IMR-90 (cell line): ENCODE data around the gene RPS15A. TPM values are rescaled to one million over a fixed set of nuclear protein-coding genes. Genes with fewer than 3 reads are reported as not detected.

Source experiments
- ATAC-seq: fragments of 200-7000 bp; cut with Tn5 transposase; 2 replicates; pipeline ENCODE4 v1.9.1; 2020; ENCODE audit warnings: low read depth, mild to moderate bottlenecking, moderate library complexity
- BruUV-seq: library from RNA; stranded (reverse); fragments of 400-500 nt; replicated peaks from 2 replicates; lab custom pipeline; 2021; lab: Mats Ljungman, UMichigan
- CTCF ChIA-PET: fragments of 300-600 bp; formaldehyde crosslinking; extraction: SDS; loops from one replicate; lab custom pipeline; 2021; ENCODE audit warnings: antibody characterized with exemption; lab: Yijun Ruan, JAX
- POLR2A ChIA-PET: fragments of 300-600 bp; sonication (Branson Sonifier 250); formaldehyde crosslinking; loops from one replicate; lab custom pipeline; 2022; ENCODE audit warnings: antibody characterized with exemption; ENCODE audit not compliant: unreplicated experiment; lab: Charles Lee
- DNase-seq: peaks from one replicate; pipeline ENCODE4 v3.0.0; 2013
- H2AFZ ChIP-seq: replicated peaks from 2 replicates; pipeline ENCODE3; 2013; ENCODE audit warnings: low read length, mild to moderate bottlenecking; ENCODE audit not compliant: poor library complexity
- H2AK5ac ChIP-seq: 2 replicates; pipeline ENCODE4 v1.6.1; 2013; ENCODE audit warnings: low read depth, low read length, inconsistent platforms
- H2AK9ac ChIP-seq: replicated peaks from 2 replicates; pipeline ENCODE3; 2013; ENCODE audit warnings: mild to moderate bottlenecking, low read depth, low read length, moderate library complexity; ENCODE audit not compliant: poor library complexity
- H2BK120ac ChIP-seq: 2 replicates; pipeline ENCODE4 v1.6.1; 2013; ENCODE audit warnings: low read depth, low read length, inconsistent platforms
- H2BK15ac ChIP-seq: 3 replicates; pipeline ENCODE4 v1.6.1; 2013; ENCODE audit warnings: low read depth, low read length, inconsistent platforms
- H2BK20ac ChIP-seq: 2 replicates; pipeline ENCODE4 v1.6.1; 2013; ENCODE audit warnings: low read depth, mild to moderate bottlenecking, inconsistent platforms, low read length, moderate library complexity
- H2BK5ac ChIP-seq: 2 replicates; pipeline ENCODE4 v1.6.1; 2013; ENCODE audit warnings: mild to moderate bottlenecking, low read depth, low read length, inconsistent platforms; ENCODE audit not compliant: poor library complexity, severe bottlenecking
- H3K14ac ChIP-seq: replicated peaks from 2 replicates; pipeline ENCODE4 v1.6.1; 2013; ENCODE audit warnings: low read depth, low read length, inconsistent platforms
- H3K18ac ChIP-seq: 2 replicates; pipeline ENCODE4 v1.6.1; 2013; ENCODE audit warnings: low read depth, low read length, control low read depth
- H3K23ac ChIP-seq: 2 replicates; pipeline ENCODE4 v1.6.1; 2013; ENCODE audit warnings: low read depth, low read length, inconsistent platforms
- H3K27ac ChIP-seq: 2 replicates; pipeline ENCODE4 v1.5.1; 2013; ENCODE audit warnings: mild to moderate bottlenecking, control low read depth, low read length; ENCODE audit not compliant: insufficient read depth
- H3K27me3 ChIP-seq: 2 replicates; pipeline ENCODE4 v1.6.1; 2013; ENCODE audit warnings: low read length; ENCODE audit not compliant: control insufficient read depth, insufficient read depth
- H3K36me3 ChIP-seq: 2 replicates; pipeline ENCODE4 v1.6.1; 2013; ENCODE audit warnings: low read length, mixed read lengths; ENCODE audit not compliant: control insufficient read depth, insufficient read depth
- H3K4ac ChIP-seq: 2 replicates; pipeline ENCODE4 v1.6.1; 2013; ENCODE audit warnings: low read depth, low read length, inconsistent platforms
- H3K4me1 ChIP-seq: 2 replicates; pipeline ENCODE4 v1.6.1; 2013; ENCODE audit warnings: low read length, mixed read lengths; ENCODE audit not compliant: control insufficient read depth, insufficient read depth
- H3K4me2 ChIP-seq: 2 replicates; pipeline ENCODE4 v1.6.1; 2013; ENCODE audit warnings: low read depth, mild to moderate bottlenecking, control low read depth, low read length, moderate library complexity
- H3K4me3 ChIP-seq: 2 replicates; pipeline ENCODE4 v1.5.1; 2013; ENCODE audit warnings: low read depth, mild to moderate bottlenecking, control low read depth, low read length, moderate library complexity; ENCODE audit not compliant: insufficient read depth
- H3K56ac ChIP-seq: 2 replicates; pipeline ENCODE4 v1.6.1; 2013; ENCODE audit warnings: low read length, inconsistent platforms; ENCODE audit not compliant: insufficient read depth; ENCODE audit errors: extremely low read depth
- H3K79me1 ChIP-seq, 2 experiments: 2 replicates each; pipeline ENCODE4 v1.6.1; 2013; ENCODE audit warnings: low read length in 2 of 2, inconsistent platforms in 1 of 2, low read depth in 1 of 2
- H3K9ac ChIP-seq: 2 replicates; pipeline ENCODE4 v1.6.1; 2013; ENCODE audit warnings: low read depth, low read length, control low read depth
- H3K9me1 ChIP-seq: 2 replicates; pipeline ENCODE4 v1.6.1; 2013; ENCODE audit warnings: low read length, inconsistent platforms; ENCODE audit not compliant: insufficient read depth
- H3K9me3 ChIP-seq: 2 replicates; pipeline ENCODE4 v1.6.1; 2013; ENCODE audit warnings: low read length; ENCODE audit not compliant: control insufficient read depth, insufficient read depth
- H4K20me1 ChIP-seq: 2 replicates; pipeline ENCODE4 v1.6.1; 2013; ENCODE audit warnings: low read length, inconsistent platforms; ENCODE audit not compliant: insufficient read depth
- H4K5ac ChIP-seq: 2 replicates; pipeline ENCODE4 v1.6.1; 2013; ENCODE audit warnings: mild to moderate bottlenecking, low read depth, low read length, control low read depth
- H4K8ac ChIP-seq, 2 experiments: 2 replicates each; pipeline ENCODE4 v1.6.1; 2013; ENCODE audit warnings: low read depth in 2 of 2, low read length in 2 of 2, control low read depth in 1 of 2, inconsistent platforms in 1 of 2
- H4K91ac ChIP-seq: 2 replicates; pipeline ENCODE4 v1.6.1; 2013; ENCODE audit warnings: low read depth, low read length, inconsistent platforms; ENCODE audit not compliant: insufficient read depth
- FOS ChIP-seq: fragments of 150-350 bp; IDR thresholded peaks from 2 replicates; pipeline ENCODE4 v1.6.1; 2016; ENCODE audit warnings: low read depth, low read length
- MAZ ChIP-seq: IDR thresholded peaks from 2 replicates; pipeline ENCODE4 v1.6.1; 2012; ENCODE audit warnings: low read depth, mild to moderate bottlenecking, low read length, improper control_type of control experiment, moderate library complexity, borderline replicate concordance
- POLR2A ChIP-seq: IDR thresholded peaks from 2 replicates; pipeline ENCODE4 v1.6.1; 2012; ENCODE audit warnings: mild to moderate bottlenecking, low read depth, low read length
- RAD21 ChIP-seq: IDR thresholded peaks from 2 replicates; pipeline ENCODE4 v1.6.1; 2012; ENCODE audit warnings: low read length, improper control_type of control experiment
- RCOR1 ChIP-seq: IDR thresholded peaks from 2 replicates; pipeline ENCODE4 v1.6.1; 2012; ENCODE audit warnings: mild to moderate bottlenecking, low read length, improper control_type of control experiment; ENCODE audit not compliant: insufficient replicate concordance
- RFX5 ChIP-seq: IDR thresholded peaks from 2 replicates; pipeline ENCODE4 v1.8.0; 2012; ENCODE audit warnings: low read depth, mild to moderate bottlenecking, low read length, moderate library complexity
- WGBS, 2 experiments: methylation state at CpG; one replicate each; pipeline versions ENCODE4 v1.1.5 to v1.1.7; 2013; ENCODE audit warnings: missing lambda C conversion rate in 2 of 2; ENCODE audit not compliant: insufficient read length in 1 of 2; ENCODE audit errors: extremely low coverage in 2 of 2; 5-methylcytosine and 5-hydroxymethylcytosine counted together
- dilution Hi-C: fragments of 300-500 bp; cut with HindIII; formaldehyde crosslinking; loops from one replicate; pipeline ENCODE4 v1.14.3; 2018; ENCODE audit warnings: low sequenced_read_pairs; ENCODE audit not compliant: unreplicated experiment
- in situ Hi-C: fragments of 300-500 bp; cut with MboI; formaldehyde crosslinking; loops from 3 replicates; pipeline ENCODE4 v1.14.3; 2019; ENCODE audit warnings: low sequenced_read_pairs, inconsistent platforms, mixed read lengths
- intact Hi-C: fragments of 100-400 bp; cut with micrococcal nuclease; formaldehyde crosslinking; loops from 2 replicates; pipeline ENCODE4 v1.10.0; 2022
- polyA plus RNA-seq, 3 experiments: library from polyadenylated mRNA; depleted of rRNA; stranded (reverse); fragments of >200 nt; gene quantifications; 2 replicates each; pipeline ENCODE4 v1.2.3, GENCODE V29; 2012; ENCODE audit warnings: low replicate concordance in 1 of 3
- total RNA-seq: library from RNA; depleted of rRNA; stranded (reverse); fragments of >200 nt; gene quantifications from 2 replicates; pipeline ENCODE4 v1.2.3, GENCODE V29; 2012
- TF ChIP-seq, protein P1 (sequence below): fragments of 150-350 bp; IDR thresholded peaks from 2 replicates; pipeline ENCODE4 v1.6.1; 2017; ENCODE audit warnings: mild to moderate bottlenecking, antibody characterized with exemption, low read length, low read depth
- TF ChIP-seq, protein P2 (sequence below): conservative IDR thresholded peaks from 2 replicates; pipeline ENCODE4 v1.5.1; 2012; ENCODE audit warnings: mild to moderate bottlenecking, low read depth, low read length, improper control_type of control experiment
- TF ChIP-seq, protein P3 (sequence below): fragments of 150-350 bp; IDR thresholded peaks from 2 replicates; pipeline ENCODE4 v1.6.1; 2016; ENCODE audit warnings: low read depth, mild to moderate bottlenecking, low read length, moderate library complexity, borderline replicate concordance

The RPS15A gene
- total and polyA plus RNA-seq, 2 of the 4 experiments (the other 2 are of a cell fraction) = 4,588 to 4,619 TPM

DNA sequence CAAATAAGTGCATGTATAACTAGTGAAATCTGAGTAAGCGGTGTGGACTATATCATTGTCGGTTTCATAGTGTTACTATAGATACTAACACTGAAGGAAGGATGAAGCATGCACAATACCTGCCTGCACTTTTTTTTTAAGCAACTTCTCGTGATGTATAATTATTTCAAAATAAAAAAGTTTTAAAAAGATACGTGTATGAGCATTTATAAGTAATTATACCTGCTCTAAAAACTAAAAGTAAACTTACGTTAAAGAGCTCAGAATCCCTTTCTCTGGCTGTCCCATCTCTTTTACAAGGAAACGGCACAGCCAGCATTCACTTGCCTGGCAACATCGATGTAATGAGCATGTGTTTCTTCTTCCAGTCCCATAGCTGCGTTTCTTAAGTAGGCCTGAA lies 42.5 kb upstream of the RPS15A start:
- no peak for ATAC-seq
- no peak for TF ChIP-seq RAD21
- TF ChIP-seq, protein P1, sequence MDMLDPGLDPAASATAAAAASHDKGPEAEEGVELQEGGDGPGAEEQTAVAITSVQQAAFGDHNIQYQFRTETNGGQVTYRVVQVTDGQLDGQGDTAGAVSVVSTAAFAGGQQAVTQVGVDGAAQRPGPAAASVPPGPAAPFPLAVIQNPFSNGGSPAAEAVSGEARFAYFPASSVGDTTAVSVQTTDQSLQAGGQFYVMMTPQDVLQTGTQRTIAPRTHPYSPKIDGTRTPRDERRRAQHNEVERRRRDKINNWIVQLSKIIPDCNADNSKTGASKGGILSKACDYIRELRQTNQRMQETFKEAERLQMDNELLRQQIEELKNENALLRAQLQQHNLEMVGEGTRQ = no peak
- no peak for TF ChIP-seq POLR2A
- TF ChIP-seq FOS = no peak
- TF ChIP-seq, protein P2, sequence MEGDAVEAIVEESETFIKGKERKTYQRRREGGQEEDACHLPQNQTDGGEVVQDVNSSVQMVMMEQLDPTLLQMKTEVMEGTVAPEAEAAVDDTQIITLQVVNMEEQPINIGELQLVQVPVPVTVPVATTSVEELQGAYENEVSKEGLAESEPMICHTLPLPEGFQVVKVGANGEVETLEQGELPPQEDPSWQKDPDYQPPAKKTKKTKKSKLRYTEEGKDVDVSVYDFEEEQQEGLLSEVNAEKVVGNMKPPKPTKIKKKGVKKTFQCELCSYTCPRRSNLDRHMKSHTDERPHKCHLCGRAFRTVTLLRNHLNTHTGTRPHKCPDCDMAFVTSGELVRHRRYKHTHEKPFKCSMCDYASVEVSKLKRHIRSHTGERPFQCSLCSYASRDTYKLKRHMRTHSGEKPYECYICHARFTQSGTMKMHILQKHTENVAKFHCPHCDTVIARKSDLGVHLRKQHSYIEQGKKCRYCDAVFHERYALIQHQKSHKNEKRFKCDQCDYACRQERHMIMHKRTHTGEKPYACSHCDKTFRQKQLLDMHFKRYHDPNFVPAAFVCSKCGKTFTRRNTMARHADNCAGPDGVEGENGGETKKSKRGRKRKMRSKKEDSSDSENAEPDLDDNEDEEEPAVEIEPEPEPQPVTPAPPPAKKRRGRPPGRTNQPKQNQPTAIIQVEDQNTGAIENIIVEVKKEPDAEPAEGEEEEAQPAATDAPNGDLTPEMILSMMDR = no peak
- TF ChIP-seq RCOR1 = no peak
- no peak for TF ChIP-seq MAZ
- no peak for TF ChIP-seq RFX5
- TF ChIP-seq, protein P3, sequence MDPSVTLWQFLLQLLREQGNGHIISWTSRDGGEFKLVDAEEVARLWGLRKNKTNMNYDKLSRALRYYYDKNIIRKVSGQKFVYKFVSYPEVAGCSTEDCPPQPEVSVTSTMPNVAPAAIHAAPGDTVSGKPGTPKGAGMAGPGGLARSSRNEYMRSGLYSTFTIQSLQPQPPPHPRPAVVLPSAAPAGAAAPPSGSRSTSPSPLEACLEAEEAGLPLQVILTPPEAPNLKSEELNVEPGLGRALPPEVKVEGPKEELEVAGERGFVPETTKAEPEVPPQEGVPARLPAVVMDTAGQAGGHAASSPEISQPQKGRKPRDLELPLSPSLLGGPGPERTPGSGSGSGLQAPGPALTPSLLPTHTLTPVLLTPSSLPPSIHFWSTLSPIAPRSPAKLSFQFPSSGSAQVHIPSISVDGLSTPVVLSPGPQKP = no peak
- H2AFZ ChIP-seq = no peak overlapping the region
- BruUV-seq = no TSS peak
- H3K79me1 ChIP-seq = peaks cover 0 to 5% of the 10 kb centered on the region in 2 experiments; a peak in 2 of 4 replicates
- no peak overlapping the region for H3K27ac ChIP-seq
- dilution Hi-C loops = no loop called here
- H3K14ac ChIP-seq = no peak overlapping the region
- DNase-seq = no peak
- H3K9me3 ChIP-seq = no peaks in the 10 kb centered on the region
- H2BK15ac ChIP-seq = no peak overlapping the region
- 89% methylated on average over 3 of the region's 8 CpGs; no CpG with 5 or more reads in 1 of the 2 experiments for WGBS, 2 experiments
- H2AK9ac ChIP-seq = no peak overlapping the region
- no peak overlapping the region for H2AK5ac ChIP-seq
- H2BK20ac ChIP-seq = no peak overlapping the region
- intact Hi-C loops = loop anchor here (1.0 kb wide), 1 partner anchor 44 kb away; no protein-coding TSS in a partner anchor
- no peak overlapping the region for H3K4me2 ChIP-seq
- no peak overlapping the region for H4K5ac ChIP-seq
- H3K27me3 ChIP-seq = no peaks in the 10 kb centered on the region
- no peak overlapping the region for H2BK120ac ChIP-seq
- H3K18ac ChIP-seq = no peak overlapping the region
- no peak overlapping the region for H3K23ac ChIP-seq
- no peak overlapping the region for H4K91ac ChIP-seq
- H3K9ac ChIP-seq = no peak overlapping the region
- H3K9me1 ChIP-seq = no peaks in the 10 kb centered on the region; the same call in 1 of the 2 replicates
- POLR2A ChIA-PET = no interaction called here
- peaks cover 57% of the 10 kb centered on the region for H3K36me3 ChIP-seq
- no peaks in the 10 kb centered on the region for H3K4me1 ChIP-seq
- in situ Hi-C loops = no loop called here
- CTCF ChIA-PET = interaction anchor here (1.3 kb wide), 1 partner anchor 31 kb away, joined by 4 read pairs; the partner anchor contains the start of gene ARL6IP1
- H3K4ac ChIP-seq = no peak overlapping the region
- no peak overlapping the region for H2BK5ac ChIP-seq
- no peak overlapping the region for H4K8ac ChIP-seq
- no peak overlapping the region for H3K56ac ChIP-seq
- no peaks in the 10 kb centered on the region for H4K20me1 ChIP-seq
- no peak overlapping the region for H3K4me3 ChIP-seq
